AG04449 (cell line): ENCODE measurements around the gene RIOK3.
A peak's percentile ranks its signal among the peaks of the same experiment; 100 is the strongest.

ENCODE experiments used
- CTCF ChIA-PET: fragments of 350-600 bp; formaldehyde crosslinking; extraction: SDS; loops from one replicate; lab custom pipeline; 2021; ENCODE audit warnings: antibody characterized with exemption; lab: Yijun Ruan, JAX
- POLR2A ChIA-PET: fragments of 400-600, 350-600 bp; formaldehyde crosslinking; extraction: SDS; loops from one replicate; lab custom pipeline; 2020; ENCODE audit warnings: antibody characterized with exemption, inconsistent platforms; lab: Yijun Ruan, JAX
- DNase-seq: peaks from one replicate; pipeline ENCODE4 v3.0.0-alpha.2; 2010; ENCODE audit warnings: low read depth, low spot score
- H3K4me3 ChIP-seq: 2 replicates; pipeline ENCODE4 v1.5.1; 2011; ENCODE audit warnings: low read depth, mild to moderate bottlenecking, control low read depth, low read length
- TF ChIP-seq, protein P1 (sequence below): IDR thresholded peaks from one replicate; pipeline ENCODE4 v1.5.1; 2011; ENCODE audit warnings: mild to moderate bottlenecking, moderate library complexity, low read length, control low read depth, inconsistent platforms; ENCODE audit not compliant: insufficient read depth; ENCODE audit errors: missing control alignments

Gene RIOK3

DNA sequence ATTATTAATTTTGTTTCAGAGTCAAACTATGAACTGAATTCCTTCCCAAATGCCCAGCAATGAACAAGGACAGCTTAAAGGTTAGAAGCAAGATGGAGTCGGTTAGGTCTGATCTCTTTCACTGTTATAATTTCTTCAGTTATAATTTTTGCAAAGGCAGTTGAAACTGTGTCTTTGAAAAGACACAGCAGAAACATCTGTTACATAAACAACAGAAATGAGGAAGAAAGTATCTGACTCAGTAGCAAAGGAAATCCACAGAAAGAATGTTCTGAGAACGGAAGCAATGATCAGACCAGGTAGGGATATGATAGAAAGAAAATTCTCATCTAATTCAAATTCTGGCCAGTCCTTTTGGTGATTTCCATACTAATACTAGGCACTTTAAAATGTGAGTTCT is 45.0 kb downstream of the RIOK3 start:
- DNase-seq, result no peak
- TF ChIP-seq, protein P1, sequence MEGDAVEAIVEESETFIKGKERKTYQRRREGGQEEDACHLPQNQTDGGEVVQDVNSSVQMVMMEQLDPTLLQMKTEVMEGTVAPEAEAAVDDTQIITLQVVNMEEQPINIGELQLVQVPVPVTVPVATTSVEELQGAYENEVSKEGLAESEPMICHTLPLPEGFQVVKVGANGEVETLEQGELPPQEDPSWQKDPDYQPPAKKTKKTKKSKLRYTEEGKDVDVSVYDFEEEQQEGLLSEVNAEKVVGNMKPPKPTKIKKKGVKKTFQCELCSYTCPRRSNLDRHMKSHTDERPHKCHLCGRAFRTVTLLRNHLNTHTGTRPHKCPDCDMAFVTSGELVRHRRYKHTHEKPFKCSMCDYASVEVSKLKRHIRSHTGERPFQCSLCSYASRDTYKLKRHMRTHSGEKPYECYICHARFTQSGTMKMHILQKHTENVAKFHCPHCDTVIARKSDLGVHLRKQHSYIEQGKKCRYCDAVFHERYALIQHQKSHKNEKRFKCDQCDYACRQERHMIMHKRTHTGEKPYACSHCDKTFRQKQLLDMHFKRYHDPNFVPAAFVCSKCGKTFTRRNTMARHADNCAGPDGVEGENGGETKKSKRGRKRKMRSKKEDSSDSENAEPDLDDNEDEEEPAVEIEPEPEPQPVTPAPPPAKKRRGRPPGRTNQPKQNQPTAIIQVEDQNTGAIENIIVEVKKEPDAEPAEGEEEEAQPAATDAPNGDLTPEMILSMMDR, result no peak
- no peak overlapping the region for H3K4me3 ChIP-seq
- POLR2A ChIA-PET, result no interaction called here
- CTCF ChIA-PET, result interaction anchor here (0.7 to 4.2 kb wide), 32 partner anchors 8 to 622 kb away, joined by 3 to 53 read pairs (median 4); partner anchors contain the start of gene RIOK3

DNA sequence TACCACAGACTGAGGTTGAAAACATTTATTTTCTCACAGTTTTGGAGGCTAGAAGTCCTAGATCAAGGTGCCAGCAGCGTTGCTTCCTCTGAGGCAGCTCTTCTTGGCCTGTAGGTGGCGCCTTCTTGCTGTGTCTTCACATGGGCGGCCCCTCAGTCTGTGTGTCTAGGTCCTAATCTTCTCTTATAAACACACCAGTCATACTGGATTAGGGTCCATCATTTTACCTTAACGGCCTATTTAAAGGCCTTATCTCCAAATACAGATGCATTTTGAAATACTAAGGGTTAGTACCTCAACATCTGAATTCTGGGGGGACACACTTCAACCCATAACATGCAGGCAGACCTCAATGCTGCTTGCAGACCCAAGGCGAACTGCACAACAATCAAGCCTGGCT is 45.8 kb downstream of the RIOK3 start:
- no peak overlapping the region for H3K4me3 ChIP-seq
- ChIA-PET CTCF (interaction anchor here (0.7 to 4.2 kb wide), 30 partner anchors 9 to 621 kb away, joined by 3 to 53 read pairs (median 4); partner anchors contain the start of gene RIOK3), POLR2A (no interaction called here)
- TF ChIP-seq, protein P1, result peak; percentile 89
- DNase-seq, result peak; percentile 28

DNA sequence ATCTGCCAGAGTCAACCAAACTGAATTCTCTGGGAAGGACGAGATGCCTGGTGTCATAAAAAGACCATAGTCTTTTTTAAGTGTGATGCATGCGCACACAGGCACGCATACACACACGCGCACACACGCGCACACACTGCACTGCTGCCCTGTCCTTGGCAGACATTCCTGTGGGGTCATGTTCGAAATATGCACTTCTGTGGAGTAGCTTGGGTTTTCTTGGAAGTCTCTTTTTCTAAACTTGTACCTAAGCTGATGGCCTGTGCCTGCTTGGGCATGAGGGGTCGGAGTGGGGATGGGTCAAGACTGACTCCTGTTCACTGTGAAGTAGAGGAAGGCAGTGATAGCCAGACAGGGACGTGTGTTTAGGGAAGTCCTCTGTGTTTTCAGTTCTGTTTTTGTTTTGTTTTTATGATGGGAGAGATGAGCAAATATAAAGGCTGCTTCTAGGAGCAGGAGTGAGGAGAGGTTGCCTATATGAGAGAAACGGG is 46.2 kb downstream of the RIOK3 start:
- DNase-seq, result peak; percentile 36
- CTCF ChIA-PET, result interaction anchor here (1.2 to 4.2 kb wide), 10 partner anchors 13 to 321 kb away, joined by 3 to 53 read pairs (median 7); partner anchors contain the start of gene RIOK3
- TF ChIP-seq, protein P1, result no peak
- no peak overlapping the region for H3K4me3 ChIP-seq
- POLR2A ChIA-PET, result no interaction called here

DNA sequence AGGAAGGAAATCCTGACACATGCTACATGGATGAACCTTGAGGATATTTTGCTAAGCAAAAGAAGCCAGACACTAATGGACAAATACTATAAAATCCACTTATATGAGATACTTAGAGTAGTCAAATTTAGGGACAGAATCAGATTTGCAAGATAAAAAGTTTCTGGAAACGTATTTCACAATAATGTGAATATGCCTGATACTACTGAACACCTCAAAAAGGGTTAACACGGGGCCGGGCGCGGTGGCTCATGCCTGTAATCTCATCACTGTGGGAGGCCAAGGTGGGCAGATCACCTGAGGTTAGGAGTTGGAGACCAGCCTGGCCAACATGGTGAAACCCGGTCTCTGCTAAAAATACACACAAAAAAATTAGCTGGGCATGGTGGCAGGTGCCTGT is 48.5 kb downstream of the RIOK3 start:
- ChIA-PET POLR2A (no interaction called here), CTCF (interaction anchor here (1.0 to 2.6 kb wide), 7 partner anchors 13 to 201 kb away, joined by 3 to 14 read pairs (median 4); no protein-coding TSS in a partner anchor)
- no peak for DNase-seq
- H3K4me3 ChIP-seq, result no peak overlapping the region
- TF ChIP-seq, protein P1, result no peak

DNA sequence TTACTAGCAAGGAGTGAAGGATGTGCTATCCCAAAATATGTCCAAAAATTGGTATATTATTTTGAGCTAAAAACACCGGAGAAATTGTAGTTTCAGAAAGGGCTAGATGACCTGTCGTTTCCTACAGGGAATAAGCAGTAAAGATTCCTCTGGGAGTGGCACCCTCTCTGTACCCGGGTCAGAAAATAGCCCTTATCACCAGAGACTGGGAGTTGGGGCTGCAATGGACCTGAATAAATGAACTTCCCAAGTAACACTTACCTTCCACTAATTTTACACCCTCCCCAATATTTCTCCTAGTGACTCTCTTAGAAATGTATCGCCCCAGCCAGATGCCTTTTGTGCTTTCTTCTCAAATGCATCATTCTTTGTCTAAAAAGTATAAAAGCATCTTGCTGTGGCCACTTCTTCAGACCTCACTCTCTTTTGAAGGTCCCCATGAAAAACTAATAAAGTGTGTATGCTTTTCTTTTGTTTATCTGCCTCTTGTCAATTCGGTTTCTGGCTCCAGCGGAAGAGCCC is 49.5 kb downstream of the RIOK3 start:
- CTCF ChIA-PET, result interaction anchor here (2.2 to 2.6 kb wide), 2 partner anchors 85 to 200 kb away, joined by 7 to 14 read pairs; no protein-coding TSS in a partner anchor
- TF ChIP-seq, protein P1, result no peak
- DNase-seq, result no peak
- POLR2A ChIA-PET, result no interaction called here
- peak overlapping the region; percentile 83 for H3K4me3 ChIP-seq
